ACHN (cell line): ENCODE results near the gene TOP3A.

Experiments
- DNase-seq: peaks from one replicate; pipeline ENCODE4 v3.0.0-alpha.2; 2015
- in situ Hi-C: cut with HindIII; loops from 2 replicates; pipeline ENCODE4 v1.10.0; 2017; ENCODE audit warnings: low sequenced_read_pairs, low pct_ligation_motif_present, low pct_unique_long_range_greater_than_20kb

TOP3A gene

DNA sequence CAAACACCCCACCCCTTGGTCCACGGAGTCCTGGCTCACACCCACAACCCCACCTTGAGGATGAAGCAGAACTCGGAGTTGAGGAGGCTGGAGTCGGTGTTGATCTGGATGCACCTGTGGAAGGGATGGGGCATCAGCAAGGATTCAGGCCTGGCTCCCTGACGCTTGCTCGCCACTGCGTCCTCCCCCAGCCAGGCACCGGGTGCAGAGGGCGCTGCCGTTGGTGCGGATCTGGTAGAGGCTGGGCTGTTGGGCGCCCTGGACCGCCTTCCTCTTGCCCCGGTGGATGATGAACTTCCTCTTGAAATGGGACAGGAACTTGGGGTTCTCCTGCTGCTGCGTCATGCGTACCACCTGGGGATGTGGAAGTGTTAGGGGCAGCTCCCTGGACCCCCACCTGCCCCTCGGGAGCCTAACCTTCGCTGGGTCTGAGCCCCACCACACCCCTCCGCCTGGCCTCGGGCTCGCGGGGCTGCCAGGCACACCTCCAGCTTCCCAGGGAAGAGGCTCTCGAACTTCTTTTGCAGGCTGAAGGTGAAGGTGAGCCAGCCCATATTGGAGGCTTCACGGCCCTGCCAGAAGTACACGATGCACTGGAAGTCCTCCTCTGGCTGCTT, 68.6 kb downstream of the TOP3A start:
- in situ Hi-C loops: no loop called here
- no peak for DNase-seq

DNA sequence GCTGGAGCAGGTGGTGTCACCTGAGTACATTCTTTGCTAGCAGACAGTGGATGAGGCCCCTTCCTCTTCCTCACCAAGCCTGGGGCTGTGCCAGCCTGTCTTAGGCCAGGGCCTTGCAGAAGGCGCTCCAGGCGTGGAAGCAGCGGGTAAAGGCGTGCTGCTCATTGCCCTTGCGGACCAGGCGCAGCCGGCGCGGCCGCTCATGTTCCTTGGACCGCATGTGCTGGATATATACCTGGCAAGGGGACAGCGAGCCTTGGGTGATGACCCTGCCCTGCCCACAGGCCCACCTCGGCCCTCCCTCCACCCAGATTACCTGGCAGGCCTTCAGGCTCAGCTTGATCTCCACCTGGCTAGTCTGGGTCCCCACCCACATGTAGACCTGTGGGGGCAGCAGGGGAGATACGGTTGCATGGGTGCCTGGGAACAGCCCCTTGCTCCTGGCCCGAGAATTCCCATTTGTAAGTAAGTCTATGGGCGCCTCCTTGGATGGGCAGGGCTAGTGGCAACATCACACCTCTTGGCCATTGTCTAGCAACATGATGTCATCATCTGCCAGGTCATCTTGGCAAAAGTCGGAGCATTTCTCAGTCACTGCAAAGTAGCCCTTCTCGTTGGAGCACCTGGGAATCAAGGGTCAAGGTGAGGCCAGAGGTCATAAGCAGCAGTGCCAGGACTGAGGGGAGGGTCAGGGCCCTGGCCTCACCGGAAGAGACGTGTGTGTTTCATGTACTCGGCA, 69.6 kb downstream of the TOP3A start:
- DNase-seq: no peak
- in situ Hi-C loops: no loop called here

- in situ Hi-C loops: no loop called here
- DNase-seq: no peak
Observed at GRCh38 chr17:18241229-18241871, 73.4 kb downstream of the TOP3A start.

DNA sequence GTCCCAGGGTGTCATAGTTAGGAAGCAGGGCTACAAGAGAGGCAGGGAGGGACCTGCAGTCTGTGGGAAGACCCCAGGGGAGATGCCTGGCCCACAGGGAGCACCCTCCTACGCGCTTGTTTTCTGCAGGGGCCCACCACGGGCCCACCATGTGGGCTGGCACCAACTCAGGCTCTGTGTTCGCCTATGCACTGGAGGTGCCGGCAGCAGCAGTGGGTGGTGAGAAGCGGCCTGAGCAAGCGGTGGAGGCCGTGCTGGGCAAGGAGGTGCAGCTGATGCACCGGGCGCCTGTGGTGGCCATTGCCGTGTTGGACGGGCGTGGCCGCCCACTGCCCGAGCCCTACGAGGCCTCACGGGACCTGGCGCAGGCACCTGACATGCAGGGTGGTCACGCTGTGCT, 74.3 kb downstream of the TOP3A start:
- no peak for DNase-seq
- in situ Hi-C loops: no loop called here

DNA sequence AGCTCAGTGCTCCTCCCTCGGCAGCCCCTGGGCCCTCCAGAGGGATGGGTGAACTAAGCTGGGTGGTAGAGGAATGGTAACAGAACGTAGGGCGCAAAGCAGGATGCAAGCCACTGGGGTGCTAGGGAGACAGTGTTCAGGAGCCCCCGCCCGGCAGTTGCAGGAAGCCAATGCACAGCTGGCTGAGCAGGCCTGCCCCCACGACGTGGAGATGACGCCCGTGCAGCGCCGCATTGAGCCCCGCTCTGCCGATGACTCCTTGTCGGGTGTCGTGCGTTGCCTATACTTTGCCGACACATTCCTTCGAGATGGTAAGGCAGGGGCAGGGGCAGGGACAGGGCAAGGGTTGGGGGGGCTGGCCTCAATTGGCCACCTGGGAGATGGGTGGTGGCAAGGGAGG, 76.5 kb downstream of the TOP3A start:
- in situ Hi-C loops: no loop called here
- DNase-seq: no peak

DNA sequence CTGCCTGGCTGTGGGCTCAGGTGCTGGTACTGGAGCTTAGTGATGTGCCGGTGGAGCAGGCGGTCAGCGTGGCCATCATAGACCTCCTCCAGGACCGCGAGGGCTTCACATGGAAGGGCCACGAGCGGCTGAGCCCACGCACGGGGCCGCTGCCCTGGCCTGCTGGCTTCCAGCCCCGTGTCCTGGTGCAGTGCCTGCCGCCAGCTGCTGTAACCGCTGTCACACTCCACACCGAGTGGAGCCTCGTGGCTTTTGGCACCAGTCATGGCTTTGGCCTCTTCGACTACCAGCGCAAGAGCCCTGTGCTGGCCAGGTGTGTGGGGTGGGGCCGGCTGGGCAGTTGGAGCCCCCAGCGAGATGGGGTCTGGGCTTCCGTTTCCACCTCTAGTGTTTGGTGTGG, 77.3 kb downstream of the TOP3A start:
- no peak for DNase-seq
- in situ Hi-C loops: no loop called here

DNA sequence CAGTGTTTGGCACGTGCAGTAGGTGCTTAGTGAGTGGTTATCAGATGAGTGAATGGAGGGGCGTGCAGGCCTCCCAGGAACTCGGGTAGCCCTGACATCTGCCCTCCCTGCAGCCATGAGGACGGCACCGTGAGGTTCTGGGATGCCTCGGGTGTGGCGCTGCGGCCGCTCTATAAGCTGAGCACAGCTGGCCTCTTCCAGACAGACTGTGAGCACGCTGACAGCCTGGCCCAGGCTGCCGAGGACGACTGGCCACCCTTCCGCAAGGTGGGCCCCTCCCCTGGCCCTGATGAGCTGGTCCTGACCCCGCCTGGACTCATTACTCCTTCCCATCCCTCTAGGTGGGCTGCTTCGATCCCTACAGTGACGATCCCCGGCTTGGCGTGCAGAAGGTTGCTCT, 78.3 kb downstream of the TOP3A start:
- no peak for DNase-seq
- in situ Hi-C loops: no loop called here

- in situ Hi-C loops: no loop called here
- DNase-seq: no peak
Observed at GRCh38 chr17:18235743-18236256, 79.0 kb downstream of the TOP3A start.

- in situ Hi-C loops: no loop called here
- no peak for DNase-seq
Observed at GRCh38 chr17:18234853-18235380, 79.9 kb downstream of the TOP3A start.

DNA sequence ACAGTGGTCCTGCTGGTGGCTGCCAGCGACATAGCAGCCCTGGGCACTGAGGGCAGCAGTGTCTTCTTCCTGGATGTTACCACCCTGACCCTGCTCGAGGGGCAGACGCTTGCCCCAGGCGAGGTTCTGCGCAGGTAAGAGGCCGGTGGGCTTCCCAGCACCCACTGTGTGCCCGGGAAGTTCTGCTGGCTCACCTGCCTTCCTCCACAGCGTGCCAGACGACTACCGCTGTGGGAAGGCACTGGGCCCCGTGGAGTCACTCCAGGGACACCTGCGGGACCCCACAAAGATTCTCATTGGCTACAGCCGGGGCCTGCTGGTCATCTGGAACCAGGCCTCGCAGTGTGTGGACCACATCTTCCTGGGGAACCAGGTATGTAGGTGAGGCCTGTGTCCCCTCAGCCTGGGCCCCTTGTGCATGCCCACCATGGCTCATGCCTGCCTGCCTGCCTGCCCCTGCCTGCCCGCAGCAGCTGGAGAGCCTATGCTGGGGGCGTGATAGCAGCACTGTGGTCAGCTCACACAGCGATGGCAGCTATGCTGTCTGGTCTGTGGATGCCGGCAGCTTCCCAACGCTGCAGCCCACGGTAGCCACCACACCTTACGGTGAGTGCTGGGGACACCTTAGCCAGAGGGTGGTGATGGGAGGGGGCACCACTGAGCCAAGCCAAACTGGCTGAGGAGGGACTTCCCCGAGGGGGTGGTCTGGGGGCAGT, 80.8 kb downstream of the TOP3A start:
- in situ Hi-C loops: no loop called here
- DNase-seq: no peak

- no peak for DNase-seq
- in situ Hi-C loops: no loop called here
Observed at GRCh38 chr17:18231164-18231563, 83.6 kb downstream of the TOP3A start.

- in situ Hi-C loops: no loop called here
- DNase-seq: no peak
Observed at GRCh38 chr17:18230288-18231141, 84.3 kb downstream of the TOP3A start.

- DNase-seq: no peak
- in situ Hi-C loops: no loop called here
Observed at GRCh38 chr17:18229771-18230170, 85.0 kb downstream of the TOP3A start.

GRCh38 chr17:18229254-18229653, 85.5 kb downstream of the TOP3A start:
- no peak for DNase-seq
- in situ Hi-C loops: no loop called here

DNA sequence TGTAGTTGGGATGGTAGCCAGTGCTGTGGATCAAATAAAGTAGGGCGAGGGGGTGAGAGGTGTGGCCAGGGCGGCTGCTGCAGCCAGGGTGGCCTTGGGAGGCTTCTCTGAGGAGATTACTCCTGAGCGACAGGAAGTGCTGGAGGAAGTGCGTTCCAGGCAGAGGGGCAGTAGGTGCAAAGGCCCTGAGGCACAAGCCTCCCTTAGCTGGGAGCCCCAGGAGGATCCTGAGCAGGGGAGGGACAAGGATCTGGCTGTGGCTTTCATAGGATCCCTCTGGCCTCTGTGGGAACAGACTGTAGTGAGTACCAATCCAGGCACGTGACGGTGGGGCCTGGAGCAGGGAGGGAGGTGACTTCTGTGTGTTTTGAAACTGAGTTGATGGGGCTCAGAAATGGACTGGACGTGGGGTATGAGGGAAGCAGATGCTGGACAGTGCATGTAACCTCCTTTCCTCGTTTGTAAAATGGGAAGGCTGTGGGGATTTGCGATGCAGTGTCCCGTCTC, 86.6 kb downstream of the TOP3A start:
- in situ Hi-C loops: no loop called here

GRCh38 chr17:18227635-18228034, 87.2 kb downstream of the TOP3A start:
- DNase-seq: no peak
- in situ Hi-C loops: no loop called here

More for the DNA sequence above, 86.6 kb downstream of the TOP3A start:
- no peak for DNase-seq

DNA sequence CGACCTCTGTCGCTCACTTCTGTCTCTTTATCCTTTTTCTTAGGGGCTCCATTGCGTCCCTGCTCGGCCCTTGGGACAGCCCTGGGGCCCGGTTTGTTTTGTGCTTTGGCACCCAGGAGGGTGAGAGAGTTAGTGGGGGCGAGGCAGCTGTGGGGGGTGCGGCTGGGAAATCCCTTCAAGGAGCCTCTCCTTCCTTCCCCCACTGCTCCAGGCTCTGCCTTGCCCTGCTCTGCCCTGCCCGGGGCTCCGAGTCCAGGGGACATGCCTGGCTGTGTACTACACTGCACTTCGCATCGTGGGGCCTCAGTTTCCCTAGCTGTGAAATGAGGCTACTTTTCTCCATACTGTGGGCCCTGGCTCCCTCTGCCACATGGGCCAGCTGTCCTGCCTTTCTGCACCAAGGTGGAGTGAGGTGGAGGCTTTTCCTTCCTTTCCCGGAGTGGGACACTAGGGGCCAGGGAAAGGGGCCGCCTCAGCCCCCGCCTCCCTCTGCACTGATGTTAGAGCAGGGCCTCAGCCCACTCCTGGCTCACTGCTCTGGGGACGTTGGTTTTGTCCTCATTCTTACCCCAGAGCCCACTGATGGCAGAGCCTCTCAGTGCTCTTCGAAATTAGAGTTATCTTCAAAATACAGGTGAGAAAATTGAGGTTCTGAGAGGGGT, 88.4 kb downstream of the TOP3A start:
- no peak for DNase-seq
- in situ Hi-C loops: no loop called here
